ENCODE results near the gene COQ2.

The COQ2 gene

DNA sequence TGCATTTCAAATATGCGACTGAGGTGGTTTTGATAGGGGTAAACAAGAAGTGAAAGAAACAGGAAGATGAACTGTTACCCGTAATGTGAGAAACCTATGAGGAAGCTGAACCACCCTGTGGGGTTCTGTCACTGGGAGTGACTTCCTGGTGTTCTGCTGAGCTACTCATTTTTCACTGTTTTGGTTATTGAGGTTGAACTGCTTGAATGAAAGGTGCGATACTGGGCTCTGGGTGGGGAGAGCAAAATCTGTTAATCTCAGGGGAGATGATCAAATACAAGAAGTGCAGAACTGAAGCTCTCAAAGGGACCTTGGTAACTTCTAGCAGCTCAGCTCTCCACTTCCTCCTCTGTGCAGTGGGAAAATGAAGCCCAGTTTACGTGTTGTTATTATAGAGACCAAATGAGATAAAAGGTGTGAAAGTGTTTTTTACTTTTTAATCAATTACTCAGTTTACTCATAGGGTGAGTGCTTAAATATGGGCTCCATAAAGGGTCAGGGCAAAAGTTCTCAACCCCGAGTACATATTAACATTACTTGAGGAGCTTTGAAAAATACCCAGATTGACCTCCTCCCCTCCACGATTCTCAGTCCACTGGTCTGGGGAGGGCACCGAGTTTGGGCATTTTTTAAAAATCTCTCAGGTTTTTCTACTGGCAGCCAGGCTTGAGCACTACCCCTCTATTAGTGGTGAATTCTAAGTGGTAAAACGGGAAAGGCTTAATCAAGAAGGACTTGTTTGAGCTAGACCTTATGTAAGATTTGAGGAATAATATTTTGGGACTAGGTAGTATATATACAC lies 66.7 kb downstream of the COQ2 start:
- TF ChIP-seq GATA2 (IDR thresholded peaks at IDR 0.05; ENCODE audit: low read depth, low read length) (no peak), GATA3 (IDR thresholded peaks at IDR 0.05; ENCODE audit: low read depth, low read length) (no peak)

DNA sequence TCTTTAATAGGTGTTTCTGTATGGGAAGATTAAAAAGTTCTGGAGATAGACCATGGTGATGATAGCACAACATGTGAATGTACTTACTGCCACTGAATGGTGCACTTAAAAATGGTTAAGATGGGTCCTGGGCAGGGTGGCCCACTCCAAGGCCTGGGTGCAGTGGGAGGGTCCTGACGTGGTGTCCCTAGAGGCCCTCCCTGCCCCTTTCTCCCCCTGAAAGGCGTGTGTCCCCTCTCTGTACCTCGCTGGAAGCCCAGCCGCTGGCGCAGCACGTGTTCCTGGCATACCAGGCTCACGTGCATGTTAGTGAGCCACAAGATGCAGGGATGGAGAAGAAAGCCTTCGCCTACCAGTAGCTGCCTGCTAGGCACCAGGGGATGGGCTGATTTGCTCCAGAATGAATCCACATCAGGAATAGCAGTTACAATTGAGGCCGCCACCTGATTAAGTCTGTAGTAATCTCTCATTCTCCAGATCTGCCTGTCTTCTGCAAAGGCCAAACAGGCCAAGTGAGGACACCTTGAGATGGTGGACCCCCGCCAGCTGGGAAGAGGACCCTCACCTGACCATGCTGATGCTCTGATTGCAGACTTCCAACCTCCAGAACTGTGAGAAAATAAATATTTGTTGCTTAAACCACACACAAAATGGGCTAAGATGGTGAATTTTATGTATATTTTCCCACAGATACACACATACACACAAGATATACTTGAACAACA lies 67.5 kb downstream of the COQ2 start:
- TF ChIP-seq GATA2 (IDR thresholded peaks at IDR 0.05; ENCODE audit: low read depth, low read length) (no peak), GATA3 (IDR thresholded peaks at IDR 0.05; ENCODE audit: low read depth, low read length) (no peak)

DNA sequence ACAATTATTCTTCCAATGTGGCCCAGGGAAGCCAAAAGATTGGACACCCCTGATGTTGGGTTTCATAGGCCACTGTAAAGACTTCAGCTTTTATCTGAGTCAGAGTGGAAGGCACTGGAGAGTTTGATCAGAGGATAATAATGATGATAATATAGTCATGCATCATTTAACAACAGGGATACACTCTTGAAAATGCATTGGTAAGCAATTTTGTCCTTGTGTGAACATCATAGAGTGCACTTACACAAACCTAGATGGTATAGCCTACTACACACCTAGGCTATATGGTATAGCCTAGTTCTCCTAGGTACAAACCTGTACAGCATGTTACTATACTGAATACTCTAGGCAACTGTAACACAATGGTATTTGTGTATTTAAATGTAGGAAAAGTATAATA lies 70.5 kb downstream of the COQ2 start:
- TF ChIP-seq GATA3 (IDR thresholded peaks at IDR 0.05; ENCODE audit: low read depth, low read length) (no peak), GATA2 (IDR thresholded peaks at IDR 0.05; ENCODE audit: low read depth, low read length) (no peak)
